ENCODE results near the gene LSM2. TPM values are rescaled to one million over a fixed set of nuclear protein-coding genes. Genes with fewer than 3 reads are reported as not detected.
A peak's percentile ranks its signal among the peaks of the same experiment; 100 is the strongest.

LSM2 gene
- total and polyA plus RNA-seq, 9 of the 15 experiments (the other 6 are each of a cell fraction or from before 2014, with no cell fraction given) = 154 to 407 (median 223) TPM

GRCh38 chr6:31837369-31838113, 30.8 kb upstream of the LSM2 start (continued):
- TF ChIP-seq POLR2B (IDR thresholded peaks at IDR 0.05; ENCODE audit: low read depth, partially characterized antibody) = no peak
- TF ChIP-seq PHTF2 (CRISPR knock-in tag; IDR thresholded peaks at IDR 0.05) = no peak
- TF ChIP-seq ZBTB43 (CRISPR knock-in tag; IDR thresholded peaks at IDR 0.05) = 0 out of 2 replicates have a peak, but pooled peaks have one; percentile 9
- peak; percentile 49 for TF ChIP-seq SMAD1 (IDR thresholded peaks at IDR 0.05; ENCODE audit: low read depth, low read length, partially characterized antibody)
- no peak for TF ChIP-seq SFPQ (IDR thresholded peaks at IDR 0.05; ENCODE audit: low read depth, low read length)
- TF ChIP-seq VEZF1 (CRISPR knock-in tag; IDR thresholded peaks at IDR 0.05) = no peak
- no peak for TF ChIP-seq U2AF2 (optimal IDR thresholded peaks at IDR 0.05; ENCODE audit: low read depth, low read length)
- no peak for TF ChIP-seq KAT2B (IDR thresholded peaks at IDR 0.05; ENCODE audit: low read depth, low read length)
- TF ChIP-seq ZNF311 (CRISPR knock-in tag; IDR thresholded peaks at IDR 0.05) = no peak
- no peak for TF ChIP-seq GABPA (tag; conservative IDR thresholded peaks at IDR 0.05; ENCODE audit: low read depth)
- no peak for TF ChIP-seq MITF (IDR thresholded peaks at IDR 0.05)
- no peak for TF ChIP-seq HOMEZ (CRISPR knock-in tag; IDR thresholded peaks at IDR 0.05)
- TF ChIP-seq ZZZ3 (IDR thresholded peaks at IDR 0.05) = no peak
- no peak for TF ChIP-seq HDAC3 (IDR thresholded peaks at IDR 0.05; ENCODE audit: borderline replicate concordance, partially characterized antibody)
- peak; percentile 51 for TF ChIP-seq CEBPG (CRISPR knock-in tag; IDR thresholded peaks at IDR 0.05)
- TF ChIP-seq CEBPG (tag; conservative IDR thresholded peaks at IDR 0.05 in 1 of 2, IDR thresholded peaks at IDR 0.05 in 1 of 2) = no peak
- no peak for TF ChIP-seq ZNF121 (CRISPR knock-in tag; conservative IDR thresholded peaks at IDR 0.05)
- no peak for TF ChIP-seq CBX5 (IDR thresholded peaks at IDR 0.05; ENCODE audit: borderline replicate concordance, low read depth)
- no peak for TF ChIP-seq NR4A1 (CRISPR knock-in tag; IDR thresholded peaks at IDR 0.05)
- no peak for TF ChIP-seq NR4A1 (tag; IDR thresholded peaks at IDR 0.05)
- TF ChIP-seq ZFX (CRISPR knock-in tag; IDR thresholded peaks at IDR 0.05) = no peak
